BJ (cell line): Measurements from ENCODE around the gene TRIM9. TPM values are rescaled to one million over a fixed set of nuclear protein-coding genes. Genes with fewer than 3 reads are reported as not detected.

Experiments
- CTCF ChIA-PET: fragments of 350-600 bp; formaldehyde crosslinking; extraction: SDS; loops from one replicate; lab custom pipeline; 2021; ENCODE audit warnings: antibody characterized with exemption, inconsistent platforms; lab: Yijun Ruan, JAX
- POLR2A ChIA-PET: fragments of 300-600 bp; sonication (Branson Sonifier 250); formaldehyde crosslinking; extraction: SDS; loops from one replicate; lab custom pipeline; 2021; ENCODE audit warnings: antibody characterized with exemption; lab: Charles Lee
- DNase-seq: peaks from one replicate; pipeline ENCODE4 v3.0.0-alpha.2; 2011; ENCODE audit warnings: low read depth
- H3K27me3 ChIP-seq: 2 replicates; pipeline ENCODE4 v1.6.0; 2011; ENCODE audit warnings: low read length; ENCODE audit not compliant: control insufficient read depth, insufficient read depth
- H3K36me3 ChIP-seq: 2 replicates; pipeline ENCODE4 v1.5.1; 2011; ENCODE audit warnings: low read length; ENCODE audit not compliant: control insufficient read depth, insufficient read depth
- H3K4me3 ChIP-seq: 2 replicates; pipeline ENCODE4 v1.5.1; 2011; ENCODE audit warnings: low read depth, mild to moderate bottlenecking, control low read depth, low read length
- CTCF ChIP-seq: IDR thresholded peaks from 2 replicates; pipeline ENCODE4 v1.5.1; 2011; ENCODE audit warnings: low read depth, mild to moderate bottlenecking, control low read depth, inconsistent platforms, low read length, moderate library complexity; ENCODE audit not compliant: insufficient read depth
- polyA plus RNA-seq: library from polyadenylated mRNA; depleted of rRNA; stranded (reverse); fragments of >200 nt; gene quantifications from 2 replicates; pipeline ENCODE4 v1.2.3, GENCODE V29; 2011

The TRIM9 gene
- polyA plus RNA-seq, 1 experiment, result 0.02 TPM

- no peak for TF ChIP-seq CTCF
- no peak for DNase-seq
- ChIA-PET POLR2A (no interaction called here), CTCF (no interaction called here)
- no peak overlapping the region for H3K4me3 ChIP-seq
- peaks cover 22% of the 10 kb centered on the region for H3K27me3 ChIP-seq
- H3K36me3 ChIP-seq, result no peaks in the 10 kb centered on the region
These were observed 116.9 kb downstream of the TRIM9 start for GRCh38 chr14:50977863-50978528.

- DNase-seq, result no peak
- H3K36me3 ChIP-seq, result no peaks in the 10 kb centered on the region
- POLR2A ChIA-PET, result no interaction called here
- no peak overlapping the region for H3K4me3 ChIP-seq
- no peak for TF ChIP-seq CTCF
- CTCF ChIA-PET, result no interaction called here
- peaks cover 15% of the 10 kb centered on the region for H3K27me3 ChIP-seq
These were observed 120.8 kb downstream of the TRIM9 start for GRCh38 chr14:50974118-50974517.

DNA sequence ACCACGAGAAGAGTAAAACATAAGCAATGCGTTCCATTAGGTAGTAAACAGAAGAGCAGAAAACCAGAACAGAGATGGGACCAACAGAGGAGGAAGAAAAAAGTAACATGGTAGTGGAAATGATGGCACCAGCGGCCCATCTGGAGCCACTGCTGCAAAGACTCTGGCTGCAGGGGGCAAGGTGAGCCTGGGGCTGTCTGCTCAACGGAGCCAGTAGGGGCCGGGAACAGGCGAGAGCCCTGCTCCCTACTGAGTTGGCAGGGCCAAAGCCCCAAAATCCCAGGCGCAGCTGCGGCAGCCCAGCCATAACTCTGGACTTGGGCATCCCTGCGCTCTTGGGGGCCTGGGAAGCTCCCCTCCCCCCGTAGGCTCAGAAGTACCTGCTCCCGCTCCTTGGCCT is 122.2 kb downstream of the TRIM9 start:
- Histone ChIP-seq H3K27me3 (peaks cover 9% of the 10 kb centered on the region), H3K36me3 (no peaks in the 10 kb centered on the region), H3K4me3 (no peak overlapping the region)
- POLR2A ChIA-PET, result no interaction called here
- no peak for DNase-seq
- CTCF ChIA-PET, result no interaction called here
- no peak for TF ChIP-seq CTCF

DNA sequence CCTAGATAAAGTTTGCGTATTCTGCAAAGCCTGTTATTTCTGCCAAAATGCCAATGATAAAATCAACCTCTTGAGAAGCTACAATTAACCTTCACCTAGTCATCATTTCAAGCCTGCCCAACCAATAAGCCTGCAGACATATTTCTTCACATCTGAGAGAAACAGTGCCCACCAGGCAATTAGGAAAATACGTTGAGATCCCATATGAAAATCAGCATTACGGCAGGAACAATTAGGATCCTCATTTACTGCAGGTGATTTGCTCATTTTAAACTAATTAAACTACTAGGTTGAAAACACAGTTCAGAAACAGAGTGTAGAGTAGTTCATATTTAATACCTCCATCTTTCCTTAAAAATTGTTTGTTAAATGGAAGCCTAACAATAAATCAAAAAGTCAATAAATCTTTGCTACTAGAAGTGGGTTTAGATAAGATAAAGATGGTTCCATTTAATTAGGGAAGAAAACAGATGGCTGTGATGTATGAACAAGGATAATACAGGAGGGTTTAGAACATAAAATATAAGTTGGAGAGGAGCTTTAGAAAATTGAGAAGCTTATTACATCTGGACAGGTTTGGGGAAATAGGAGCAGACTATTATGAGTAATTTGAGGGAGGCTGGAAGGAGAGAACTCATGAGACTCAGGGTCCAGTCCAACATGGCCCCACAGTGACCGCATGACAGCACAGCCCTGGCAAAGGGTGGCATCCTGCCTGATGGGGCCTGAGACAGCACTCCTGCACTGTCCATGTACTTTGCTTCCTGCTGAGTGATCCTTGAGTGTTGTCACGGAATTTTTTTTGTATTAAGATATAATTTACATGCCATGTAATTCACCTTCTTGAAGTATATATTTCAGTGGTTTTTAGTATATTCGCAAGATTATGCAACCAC is 123.8 kb downstream of the TRIM9 start:
- TF ChIP-seq CTCF, result no peak
- Histone ChIP-seq H3K27me3 (peaks cover 5% of the 10 kb centered on the region; the same call in 1 of the 2 replicates), H3K4me3 (no peak overlapping the region), H3K36me3 (no peaks in the 10 kb centered on the region)
- ChIA-PET CTCF (no interaction called here), POLR2A (no interaction called here)
- DNase-seq, result no peak

DNA sequence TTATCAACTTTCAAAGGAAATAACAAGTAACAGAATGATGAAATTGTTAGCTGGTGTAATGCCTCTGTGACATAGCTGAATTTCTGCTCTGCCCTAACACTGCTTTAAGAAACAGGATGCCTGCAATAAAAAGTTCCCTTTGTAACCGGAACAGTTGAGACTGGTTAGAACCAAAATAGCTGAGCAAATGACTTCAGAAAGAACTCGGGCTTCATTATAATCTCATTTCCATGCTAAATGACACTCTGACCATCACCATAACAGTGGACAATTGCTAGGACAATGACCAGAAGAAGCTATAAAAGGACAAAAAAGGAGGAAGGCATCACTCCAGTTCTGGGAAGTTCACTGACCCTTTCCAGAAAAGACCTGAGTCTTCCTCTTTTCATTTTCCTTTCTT is 127.1 kb downstream of the TRIM9 start:
- Histone ChIP-seq H3K36me3 (no peaks in the 10 kb centered on the region), H3K4me3 (no peak overlapping the region), H3K27me3 (no peaks in the 10 kb centered on the region)
- ChIA-PET CTCF (interaction anchor here (0.5 to 0.8 kb wide), 2 partner anchors 14 to 121 kb away, joined by 3 read pairs; no protein-coding TSS in a partner anchor), POLR2A (no interaction called here)
- TF ChIP-seq CTCF, result no peak
- no peak for DNase-seq
